K562 (cell line): Measurements from ENCODE around the gene ATP2A3. TPM values are rescaled to one million over a fixed set of nuclear protein-coding genes. Genes with fewer than 3 reads are reported as not detected.

Experiments used
- ATAC-seq: fragments of 200-7000 bp; cut with Tn5 transposase; 3 replicates; pipeline ENCODE4 v1.9.1; 2020; ENCODE audit warnings: moderate library complexity
- BruUV-seq: library from RNA; stranded (reverse); fragments of 400-500 nt; replicated peaks from 2 replicates; lab custom pipeline; 2021; lab: Mats Ljungman, UMichigan
- CTCF ChIA-PET: fragments of 300-600 bp; formaldehyde crosslinking; extraction: SDS; loops from one replicate; lab custom pipeline; 2021; ENCODE audit warnings: low intra/inter-chr PET ratio; lab: Yijun Ruan, JAX
- POLR2A ChIA-PET: fragments of 300-600, 350-650 bp; sonication (Branson Sonifier 250); formaldehyde crosslinking; extraction: SDS; loops from one replicate; lab custom pipeline; 2021; ENCODE audit warnings: antibody characterized with exemption, inconsistent platforms; lab: Yijun Ruan, JAX
- DNase-seq, 4 experiments: peaks; one replicate each; pipeline versions ENCODE4 v3.0.0 to v3.0.0-alpha.2; 2011 to 2018; ENCODE audit warnings: low spot score in 3 of 4, mixed read lengths in 3 of 4; ENCODE audit errors: extremely low read depth in 1 of 4
- FAIRE-seq: peaks from 2 replicates; lab custom pipeline; 2011; peaks lifted over from hg19 to GRCh38; lab: Jason Lieb, UNC
- H2AFZ ChIP-seq: 2 replicates; pipeline ENCODE4 v1.6.0; 2011; ENCODE audit warnings: low read depth, low read length, control low read depth, inconsistent platforms
- H3K27ac ChIP-seq: fragments of 200-600 bp; 3 replicates; pipeline ENCODE4 v1.8.0; 2011; ENCODE audit warnings: low read depth, mild to moderate bottlenecking, control low read depth, inconsistent platforms, low read length, moderate library complexity, mixed read lengths; ENCODE audit errors: extremely low read depth
- H3K27me3 ChIP-seq, 2 experiments: fragments of 300-600 bp in 1 of 2; 2 replicates in 1 of 2; 3 replicates in 1 of 2; pipeline versions ENCODE4 v1.6.0 to v1.8.0; 2011; ENCODE audit warnings: inconsistent platforms in 2 of 2, low read length in 2 of 2, mild to moderate bottlenecking in 1 of 2, mixed read lengths in 1 of 2, moderate library complexity in 1 of 2; ENCODE audit not compliant: control insufficient read depth in 2 of 2, insufficient read depth in 2 of 2
- H3K36me3 ChIP-seq: fragments of 300-600 bp; 3 replicates; pipeline ENCODE4 v1.8.0; 2011; ENCODE audit warnings: mild to moderate bottlenecking, low read length, inconsistent platforms; ENCODE audit not compliant: control insufficient read depth, insufficient read depth
- H3K4me1 ChIP-seq, 2 experiments: fragments of 200-600 bp in 1 of 2; replicated peaks in 1 of 2; 2 replicates in 1 of 2; 3 replicates in 1 of 2; pipeline versions ENCODE4 v1.5.1 to v1.8.0; 2011; ENCODE audit warnings: inconsistent platforms in 2 of 2, low read length in 2 of 2, mild to moderate bottlenecking in 1 of 2, mixed read lengths in 1 of 2, moderate library complexity in 1 of 2; ENCODE audit not compliant: control insufficient read depth in 2 of 2, insufficient read depth in 2 of 2
- H3K4me2 ChIP-seq: 2 replicates; pipeline ENCODE4 v1.6.1; 2011; ENCODE audit warnings: low read length, control low read depth, inconsistent platforms, mixed read lengths; ENCODE audit not compliant: insufficient read depth
- H3K4me3 ChIP-seq: fragments of 200-600 bp; sonication (generic), shearing (Covaris generic); 2 replicates; pipeline ENCODE4 v1.5.1; 2016; ENCODE audit warnings: control low read depth, inconsistent platforms
- H3K79me2 ChIP-seq: fragments of 200-600 bp; 3 replicates; pipeline ENCODE4 v1.8.0; 2011; ENCODE audit warnings: low read length, inconsistent platforms; ENCODE audit not compliant: control insufficient read depth, insufficient read depth
- H3K9ac ChIP-seq, 2 experiments: 2 replicates each; pipeline versions ENCODE4 v1.6.0 to v1.6.1; 2011; ENCODE audit warnings: low read depth in 2 of 2, low read length in 2 of 2, control low read depth in 1 of 2, inconsistent platforms in 1 of 2, mild to moderate bottlenecking in 1 of 2, mixed read lengths in 1 of 2; ENCODE audit not compliant: insufficient read depth in 1 of 2
- H3K9me1 ChIP-seq: one replicate; pipeline ENCODE4 v1.6.0; 2011; ENCODE audit warnings: inconsistent platforms, mild to moderate bottlenecking, low read length, moderate library complexity; ENCODE audit not compliant: control insufficient read depth, insufficient read depth
- H3K9me3 ChIP-seq: replicated peaks from 2 replicates; pipeline ENCODE4 v1.5.1; 2011; ENCODE audit warnings: low read depth, low read length, inconsistent platforms; ENCODE audit not compliant: control insufficient read depth, insufficient read depth
- H4K20me1 ChIP-seq: replicated peaks from 2 replicates; pipeline ENCODE4 v1.6.1; 2011; ENCODE audit warnings: low read length, inconsistent platforms, mixed read lengths; ENCODE audit not compliant: control insufficient read depth, insufficient read depth
- KAT7 ChIP-seq: sonication (generic); formaldehyde crosslinking; IDR thresholded peaks from 2 replicates; pipeline ENCODE4 v1.8.0; 2022; ENCODE audit warnings: missing genetic modification reagents, mild to moderate bottlenecking, borderline replicate concordance
- KDM4B ChIP-seq, 2 experiments: fragments of 450-650 bp in 1 of 2; sonication (generic) in 1 of 2; IDR thresholded peaks; 2 replicates each; pipeline ENCODE4 v1.6.1; 2016 to 2017; ENCODE audit warnings: borderline replicate concordance in 2 of 2, antibody characterized with exemption in 1 of 2, low read depth in 1 of 2, mild to moderate bottlenecking in 1 of 2
- SRF ChIP-seq, 2 experiments: fragments of 250-450, 450-650 bp in 1 of 2; sonication (Bioruptor Pico) in 1 of 2; sonication (generic) in 1 of 2; formaldehyde crosslinking; IDR thresholded peaks; 2 replicates each; pipeline versions ENCODE4 v1.5.0 to v1.5.1; 2020 to 2022; ENCODE audit warnings: mild to moderate bottlenecking in 1 of 2, missing genetic modification reagents in 1 of 2
- TAF7 ChIP-seq: fragments of 450-650 bp; IDR thresholded peaks from 2 replicates; pipeline ENCODE4 v1.6.1; 2016; ENCODE audit warnings: missing genetic modification characterization, missing compliant biosample characterization
- ZC3H4 ChIP-seq: sonication (generic); formaldehyde crosslinking; IDR thresholded peaks from 2 replicates; pipeline ENCODE4 v1.9.0; 2021; ENCODE audit warnings: missing genetic modification reagents, borderline replicate concordance
- ZNF124 ChIP-seq: sonication (generic); formaldehyde crosslinking; IDR thresholded peaks from 2 replicates; pipeline ENCODE4 v1.8.1; 2022; ENCODE audit warnings: missing genetic modification reagents
- ZNF311 ChIP-seq: fragments of 250-450 bp; sonication (Bioruptor Pico); IDR thresholded peaks from 2 replicates; pipeline ENCODE4 v1.4.0; 2020; ENCODE audit warnings: mild to moderate bottlenecking, moderate library complexity
- ZNF436 ChIP-seq: fragments of 250-450, 450-650 bp; sonication (Bioruptor Pico); formaldehyde crosslinking; IDR thresholded peaks from 2 replicates; pipeline ENCODE4 v1.7.0; 2020; ENCODE audit warnings: mild to moderate bottlenecking
- WGBS: fragments of 100-300 bp; shearing (Covaris generic); methylation state at CpG from one replicate; pipeline ENCODE4 v1.1.6; 2016; ENCODE audit warnings: low coverage, mixed read lengths; ENCODE audit not compliant: insufficient coverage; ENCODE audit errors: missing lambda C conversion rate; 5-methylcytosine and 5-hydroxymethylcytosine counted together
- in situ Hi-C: fragments of 300-500 bp; cut with MboI; formaldehyde crosslinking; loops from 4 replicates; pipeline ENCODE4 v1.15.0; 2018; ENCODE audit warnings: inconsistent platforms, mixed read lengths
- intact Hi-C: fragments of 100-400 bp; cut with micrococcal nuclease; formaldehyde crosslinking; loops from 2 replicates; pipeline ENCODE4 v1.14.2; 2022
- polyA plus RNA-seq, 8 experiments: library from polyadenylated mRNA; depleted of rRNA in 4 of 8; stranded (reverse) in 5 of 8; unstranded in 3 of 8; fragments of >200 nt; fragmentation: Nextera tagmentation in 2 of 8; fragmentation: Illumina TruSeq in 1 of 8; extraction: Ambion mirVana in 2 of 8; extraction: Trizol in 1 of 8; gene quantifications; 2 replicates each; pipeline versions ENCODE4 v1.2.1 to v1.2.3, GENCODE V29; 2011 to 2014; ENCODE audit warnings: inconsistent platforms in 1 of 8, missing spikeins in 1 of 8
- total RNA-seq, 7 experiments: library from RNA; depleted of rRNA in 6 of 7; stranded (reverse); fragments of >200 nt in 6 of 7; fragmentation: Illumina TruSeq in 2 of 7; extraction: Trizol in 2 of 7; gene quantifications; 2 replicates each; pipeline versions ENCODE4 v1.2.1 to v1.2.3, GENCODE V29; 2011 to 2021; ENCODE audit warnings: low replicate concordance in 1 of 7
- TF ChIP-seq, protein P1 (sequence below): fragments of 250-450 bp; sonication (Bioruptor Pico); IDR thresholded peaks from 2 replicates; pipeline ENCODE4 v1.8.0; 2022; ENCODE audit warnings: moderate library complexity, mild to moderate bottlenecking, inconsistent platforms
- TF ChIP-seq, protein P2 (sequence below): fragments of 250-450 bp; sonication (Bioruptor Pico); IDR thresholded peaks from 2 replicates; pipeline ENCODE4 v1.6.1; 2021; ENCODE audit warnings: mild to moderate bottlenecking

Gene ATP2A3
- total and polyA plus RNA-seq, 9 of the 15 experiments (the other 6 are each of a cell fraction or from before 2014, with no cell fraction given), result 0.65 to 103 (median 31.3) TPM

DNA sequence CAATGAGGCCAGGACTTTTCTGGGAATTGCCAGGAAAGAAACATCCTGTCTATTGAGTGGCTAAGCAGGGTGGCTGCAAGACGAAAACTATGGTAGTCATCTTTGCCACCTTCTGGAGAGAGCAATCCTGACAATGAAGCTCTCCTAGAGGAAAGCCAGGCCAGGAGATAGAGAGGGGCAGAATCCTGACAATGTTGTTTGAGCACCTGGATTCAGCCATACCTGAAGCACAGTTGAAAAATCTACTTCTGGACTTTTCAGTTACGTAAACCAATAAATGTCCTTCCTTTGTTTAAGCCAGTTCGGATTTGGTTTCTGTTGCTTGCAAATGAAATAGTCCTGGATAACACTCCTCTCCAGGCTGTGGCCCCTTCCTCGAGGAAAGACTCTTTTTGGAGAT, 57.4 kb downstream of the ATP2A3 start:
- Histone ChIP-seq H3K9me1 (no peaks in the 10 kb centered on the region), H3K4me1 (peaks cover 0 to 30% of the 10 kb centered on the region in 2 experiments; a peak in 2 of 5 replicates), H3K27me3 (no peaks in the 10 kb centered on the region), H2AFZ (no peak overlapping the region), H3K36me3 (no peaks in the 10 kb centered on the region), H3K4me3 (no peak overlapping the region), H3K27ac (no peak overlapping the region), H3K4me2 (no peak overlapping the region), H3K79me2 (no peaks in the 10 kb centered on the region), H3K9ac (no peak overlapping the region), H4K20me1 (no peaks in the 10 kb centered on the region), H3K9me3 (no peaks in the 10 kb centered on the region)
- FAIRE-seq (no peak), DNase-seq (no peak), ATAC-seq (no peak)
- WGBS, result 43% methylated on average over 4 of the region's 4 CpGs
- CTCF ChIA-PET, result interaction anchor here (0.7 to 1.4 kb wide), 2 partner anchors 43 to 170 kb away, joined by 3 to 14 read pairs; no protein-coding TSS in a partner anchor
- no TSS peak for BruUV-seq
- intact Hi-C loops, result loop anchor here (1.0 to 10.0 kb wide), 3 partner anchors 44 to 172 kb away; partner anchors contain the start of gene NCBP3
- in situ Hi-C loops, result no loop called here
- TF ChIP-seq ZC3H4, result no peak
- no peak for TF ChIP-seq SRF (CRISPR knock-in tag; IDR thresholded peaks at IDR 0.05)
- TF ChIP-seq KAT7, result no peak
- TF ChIP-seq KDM4B (IDR thresholded peaks at IDR 0.05; ENCODE audit: borderline replicate concordance in 2 of 2, low read depth in 1 of 2), result no peak
- TF ChIP-seq TAF7 (tag), result no peak
- POLR2A ChIA-PET, result no interaction called here

DNA sequence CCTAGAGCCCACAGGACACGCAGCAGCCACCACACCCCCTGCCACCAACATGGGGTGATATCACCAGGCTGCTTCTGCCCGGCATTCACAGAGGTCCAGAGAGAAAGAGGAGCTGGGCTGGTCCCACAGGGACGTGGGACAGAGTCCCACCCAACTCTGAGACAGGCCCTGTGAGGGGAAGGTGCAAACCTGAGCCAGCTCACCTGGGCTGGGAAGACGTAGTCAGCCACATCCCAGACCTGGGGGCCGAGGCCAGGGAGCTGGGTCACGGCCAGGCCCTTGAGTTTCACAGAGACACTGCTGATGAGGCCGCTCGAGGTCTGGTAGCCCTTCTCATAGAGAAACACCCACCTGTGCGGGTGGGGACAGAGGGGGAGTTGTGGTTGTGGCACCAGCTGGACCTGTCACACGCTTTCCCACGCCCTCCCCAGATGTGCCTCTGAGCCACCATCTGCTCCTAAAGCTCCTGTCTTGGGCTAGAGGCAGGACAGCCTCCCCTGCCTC, 59.2 kb downstream of the ATP2A3 start:
- ChIA-PET CTCF (no interaction called here), POLR2A (interaction anchor here (1.0 to 1.2 kb wide), 2 partner anchors 10 to 168 kb away, joined by 3 to 5 read pairs; no protein-coding TSS in a partner anchor)
- H3K4me3 ChIP-seq, result no peak overlapping the region
- intact Hi-C loops, result loop anchor here (10.0 kb wide), 2 partner anchors 60 to 170 kb away; partner anchors contain the start of gene NCBP3
- no peaks in the 10 kb centered on the region for H3K79me2 ChIP-seq
- H4K20me1 ChIP-seq, result no peaks in the 10 kb centered on the region
- BruUV-seq, result no TSS peak
- no peak overlapping the region for H3K27ac ChIP-seq
- in situ Hi-C loops, result no loop called here
- H3K4me2 ChIP-seq, result no peak overlapping the region
- H3K36me3 ChIP-seq, result no peaks in the 10 kb centered on the region
- ATAC-seq (no peak), DNase-seq (no peak), FAIRE-seq (no peak)
- H2AFZ ChIP-seq, result no peak overlapping the region
- no peaks in the 10 kb centered on the region for H3K9me3 ChIP-seq
- no peak overlapping the region; a peak in 1 of 4 replicates for H3K9ac ChIP-seq
- H3K4me1 ChIP-seq, result peaks cover 0 to 35% of the 10 kb centered on the region in 2 experiments; a peak in 2 of 5 replicates
- WGBS, result 83% methylated on average over 8 of the region's 11 CpGs
- no peaks in the 10 kb centered on the region for H3K9me1 ChIP-seq
- no peaks in the 10 kb centered on the region for H3K27me3 ChIP-seq
- TF ChIP-seq, protein P1, sequence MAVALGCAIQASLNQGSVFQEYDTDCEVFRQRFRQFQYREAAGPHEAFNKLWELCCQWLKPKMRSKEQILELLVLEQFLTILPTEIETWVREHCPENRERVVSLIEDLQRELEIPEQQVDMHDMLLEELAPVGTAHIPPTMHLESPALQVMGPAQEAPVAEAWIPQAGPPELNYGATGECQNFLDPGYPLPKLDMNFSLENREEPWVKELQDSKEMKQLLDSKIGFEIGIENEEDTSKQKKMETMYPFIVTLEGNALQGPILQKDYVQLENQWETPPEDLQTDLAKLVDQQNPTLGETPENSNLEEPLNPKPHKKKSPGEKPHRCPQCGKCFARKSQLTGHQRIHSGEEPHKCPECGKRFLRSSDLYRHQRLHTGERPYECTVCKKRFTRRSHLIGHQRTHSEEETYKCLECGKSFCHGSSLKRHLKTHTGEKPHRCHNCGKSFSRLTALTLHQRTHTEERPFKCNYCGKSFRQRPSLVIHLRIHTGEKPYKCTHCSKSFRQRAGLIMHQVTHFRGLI (CRISPR knock-in tag), result no peak
- TF ChIP-seq ZNF311 (CRISPR knock-in tag) (no peak), ZNF436 (CRISPR knock-in tag) (no peak), ZNF124 (CRISPR knock-in tag) (no peak)
- TF ChIP-seq, protein P2, sequence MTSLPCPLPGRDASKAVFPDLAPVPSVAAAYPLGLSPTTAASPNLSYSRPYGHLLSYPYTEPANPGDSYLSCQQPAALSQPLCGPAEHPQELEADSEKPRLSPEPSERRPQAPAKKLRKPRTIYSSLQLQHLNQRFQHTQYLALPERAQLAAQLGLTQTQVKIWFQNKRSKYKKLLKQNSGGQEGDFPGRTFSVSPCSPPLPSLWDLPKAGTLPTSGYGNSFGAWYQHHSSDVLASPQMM (CRISPR knock-in tag), result no peak
